ENCODE results near the gene PLA2G12B.

Gene PLA2G12B

GRCh38 chr10:72953687-72954086 lies 919 bp downstream of the PLA2G12B start (continued):
- no peak for TF ChIP-seq ZXDB (tag by site-specific recombination; IDR thresholded peaks at IDR 0.05)
- TF ChIP-seq, protein P1, sequence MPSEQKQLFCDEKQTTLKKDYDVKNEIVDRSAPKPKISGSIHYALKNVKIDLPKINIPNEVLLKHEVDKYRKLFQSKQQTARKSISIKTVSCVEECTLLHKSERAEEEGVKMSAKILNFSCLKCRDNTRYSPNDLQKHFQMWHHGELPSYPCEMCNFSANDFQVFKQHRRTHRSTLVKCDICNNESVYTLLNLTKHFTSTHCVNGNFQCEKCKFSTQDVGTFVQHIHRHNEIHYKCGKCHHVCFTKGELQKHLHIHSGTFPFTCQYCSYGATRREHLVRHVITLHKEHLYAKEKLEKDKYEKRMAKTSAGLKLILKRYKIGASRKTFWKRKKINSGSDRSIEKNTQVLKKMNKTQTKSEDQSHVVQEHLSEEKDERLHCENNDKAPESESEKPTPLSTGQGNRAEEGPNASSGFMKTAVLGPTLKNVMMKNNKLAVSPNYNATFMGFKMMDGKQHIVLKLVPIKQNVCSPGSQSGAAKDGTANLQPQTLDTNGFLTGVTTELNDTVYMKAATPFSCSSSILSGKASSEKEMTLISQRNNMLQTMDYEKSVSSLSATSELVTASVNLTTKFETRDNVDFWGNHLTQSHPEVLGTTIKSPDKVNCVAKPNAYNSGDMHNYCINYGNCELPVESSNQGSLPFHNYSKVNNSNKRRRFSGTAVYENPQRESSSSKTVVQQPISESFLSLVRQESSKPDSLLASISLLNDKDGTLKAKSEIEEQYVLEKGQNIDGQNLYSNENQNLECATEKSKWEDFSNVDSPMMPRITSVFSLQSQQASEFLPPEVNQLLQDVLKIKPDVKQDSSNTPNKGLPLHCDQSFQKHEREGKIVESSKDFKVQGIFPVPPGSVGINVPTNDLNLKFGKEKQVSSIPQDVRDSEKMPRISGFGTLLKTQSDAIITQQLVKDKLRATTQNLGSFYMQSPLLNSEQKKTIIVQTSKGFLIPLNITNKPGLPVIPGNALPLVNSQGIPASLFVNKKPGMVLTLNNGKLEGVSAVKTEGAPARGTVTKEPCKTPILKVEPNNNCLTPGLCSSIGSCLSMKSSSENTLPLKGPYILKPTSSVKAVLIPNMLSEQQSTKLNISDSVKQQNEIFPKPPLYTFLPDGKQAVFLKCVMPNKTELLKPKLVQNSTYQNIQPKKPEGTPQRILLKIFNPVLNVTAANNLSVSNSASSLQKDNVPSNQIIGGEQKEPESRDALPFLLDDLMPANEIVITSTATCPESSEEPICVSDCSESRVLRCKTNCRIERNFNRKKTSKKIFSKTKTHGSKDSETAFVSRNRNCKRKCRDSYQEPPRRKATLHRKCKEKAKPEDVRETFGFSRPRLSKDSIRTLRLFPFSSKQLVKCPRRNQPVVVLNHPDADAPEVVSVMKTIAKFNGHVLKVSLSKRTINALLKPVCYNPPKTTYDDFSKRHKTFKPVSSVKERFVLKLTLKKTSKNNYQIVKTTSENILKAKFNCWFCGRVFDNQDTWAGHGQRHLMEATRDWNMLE (tag by site-specific recombination; conservative IDR thresholded peaks at IDR 0.05; ENCODE audit: low read depth), result no peak
- no peak for TF ChIP-seq ZNF354C (tag by site-specific recombination; IDR thresholded peaks at IDR 0.05; ENCODE audit: borderline replicate concordance, low read depth)
- TF ChIP-seq, protein P2, sequence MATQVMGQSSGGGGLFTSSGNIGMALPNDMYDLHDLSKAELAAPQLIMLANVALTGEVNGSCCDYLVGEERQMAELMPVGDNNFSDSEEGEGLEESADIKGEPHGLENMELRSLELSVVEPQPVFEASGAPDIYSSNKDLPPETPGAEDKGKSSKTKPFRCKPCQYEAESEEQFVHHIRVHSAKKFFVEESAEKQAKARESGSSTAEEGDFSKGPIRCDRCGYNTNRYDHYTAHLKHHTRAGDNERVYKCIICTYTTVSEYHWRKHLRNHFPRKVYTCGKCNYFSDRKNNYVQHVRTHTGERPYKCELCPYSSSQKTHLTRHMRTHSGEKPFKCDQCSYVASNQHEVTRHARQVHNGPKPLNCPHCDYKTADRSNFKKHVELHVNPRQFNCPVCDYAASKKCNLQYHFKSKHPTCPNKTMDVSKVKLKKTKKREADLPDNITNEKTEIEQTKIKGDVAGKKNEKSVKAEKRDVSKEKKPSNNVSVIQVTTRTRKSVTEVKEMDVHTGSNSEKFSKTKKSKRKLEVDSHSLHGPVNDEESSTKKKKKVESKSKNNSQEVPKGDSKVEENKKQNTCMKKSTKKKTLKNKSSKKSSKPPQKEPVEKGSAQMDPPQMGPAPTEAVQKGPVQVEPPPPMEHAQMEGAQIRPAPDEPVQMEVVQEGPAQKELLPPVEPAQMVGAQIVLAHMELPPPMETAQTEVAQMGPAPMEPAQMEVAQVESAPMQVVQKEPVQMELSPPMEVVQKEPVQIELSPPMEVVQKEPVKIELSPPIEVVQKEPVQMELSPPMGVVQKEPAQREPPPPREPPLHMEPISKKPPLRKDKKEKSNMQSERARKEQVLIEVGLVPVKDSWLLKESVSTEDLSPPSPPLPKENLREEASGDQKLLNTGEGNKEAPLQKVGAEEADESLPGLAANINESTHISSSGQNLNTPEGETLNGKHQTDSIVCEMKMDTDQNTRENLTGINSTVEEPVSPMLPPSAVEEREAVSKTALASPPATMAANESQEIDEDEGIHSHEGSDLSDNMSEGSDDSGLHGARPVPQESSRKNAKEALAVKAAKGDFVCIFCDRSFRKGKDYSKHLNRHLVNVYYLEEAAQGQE (tag by site-specific recombination; IDR thresholded peaks at IDR 0.05), result 0 out of 2 replicates have a peak, but pooled peaks have one; percentile 41

DNA sequence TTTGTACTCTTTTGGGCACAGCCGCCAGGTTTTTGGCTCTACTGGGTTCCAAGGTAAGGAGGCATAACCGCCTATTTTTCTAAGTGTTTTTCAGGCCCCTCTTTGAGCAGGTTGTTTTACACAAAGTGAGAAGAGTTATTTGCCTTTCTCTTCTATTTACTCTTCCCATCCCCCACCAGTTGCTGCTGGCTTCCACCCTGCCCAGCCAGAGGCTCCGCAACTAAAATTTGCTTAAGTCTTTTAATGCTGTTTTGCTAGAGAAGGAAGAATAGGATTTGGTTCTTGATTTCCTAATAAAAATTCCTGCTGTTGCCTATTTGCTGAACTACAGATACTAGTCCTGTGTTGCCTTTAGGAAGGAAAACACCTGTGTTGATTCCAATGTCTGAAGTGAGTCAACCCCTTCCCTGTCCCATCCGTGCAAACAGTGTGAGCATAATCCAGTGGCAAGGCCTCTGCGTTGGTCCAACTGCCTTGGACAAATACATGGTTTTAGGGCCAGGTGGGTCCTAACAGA lies 1.9 kb downstream of the PLA2G12B start:
- TF ChIP-seq SCRT2 (tag by site-specific recombination; IDR thresholded peaks at IDR 0.05) (0 out of 2 replicates have a peak, but pooled peaks have one; percentile 22), HOXD13 (CRISPR knock-in tag; IDR thresholded peaks at IDR 0.05; ENCODE audit: borderline replicate concordance) (no peak)
- TF ChIP-seq, protein P3, sequence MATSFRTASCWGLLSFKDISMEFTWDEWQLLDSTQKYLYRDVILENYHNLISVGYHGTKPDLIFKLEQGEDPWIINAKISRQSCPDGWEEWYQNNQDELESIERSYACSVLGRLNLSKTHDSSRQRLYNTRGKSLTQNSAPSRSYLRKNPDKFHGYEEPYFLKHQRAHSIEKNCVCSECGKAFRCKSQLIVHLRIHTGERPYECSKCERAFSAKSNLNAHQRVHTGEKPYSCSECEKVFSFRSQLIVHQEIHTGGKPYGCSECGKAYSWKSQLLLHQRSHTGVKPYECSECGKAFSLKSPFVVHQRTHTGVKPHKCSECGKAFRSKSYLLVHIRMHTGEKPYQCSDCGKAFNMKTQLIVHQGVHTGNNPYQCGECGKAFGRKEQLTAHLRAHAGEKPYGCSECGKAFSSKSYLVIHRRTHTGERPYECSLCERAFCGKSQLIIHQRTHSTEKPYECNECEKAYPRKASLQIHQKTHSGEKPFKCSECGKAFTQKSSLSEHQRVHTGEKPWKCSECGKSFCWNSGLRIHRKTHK (tag by site-specific recombination; IDR thresholded peaks at IDR 0.05), result no peak
- ChIA-PET POLR2A (no interaction called here), CTCF (no interaction called here)
- peaks cover 2% of the 10 kb centered on the region; the same call in 1 of the 2 replicates for H3K4me1 ChIP-seq (ENCODE audit: control insufficient read depth, insufficient read depth, low read length)
- no peaks in the 10 kb centered on the region for H3K9me3 ChIP-seq (ENCODE audit: control insufficient read depth, insufficient read depth, low read depth, low read length)
- no peaks in the 10 kb centered on the region for H3K36me3 ChIP-seq (ENCODE audit: control insufficient read depth in 2 of 2, insufficient read depth in 1 of 2, low read length in 2 of 2)
- H3K27ac ChIP-seq (ENCODE audit: extremely low read depth, low read depth, low read length), result no peak overlapping the region
- no peak overlapping the region for H3K4me3 ChIP-seq (ENCODE audit: low read depth, low read length)

GRCh38 chr10:72952189-72952588 lies 2.4 kb downstream of the PLA2G12B start:
- no peak overlapping the region for H3K27ac ChIP-seq (ENCODE audit: extremely low read depth, low read depth, low read length)
- H3K9me3 ChIP-seq (ENCODE audit: control insufficient read depth, insufficient read depth, low read depth, low read length), result no peaks in the 10 kb centered on the region
- H3K4me3 ChIP-seq (ENCODE audit: low read depth, low read length), result no peak overlapping the region
- ChIA-PET POLR2A (no interaction called here), CTCF (no interaction called here)
- no peaks in the 10 kb centered on the region for H3K36me3 ChIP-seq (ENCODE audit: control insufficient read depth in 2 of 2, insufficient read depth in 1 of 2, low read length in 2 of 2)
- H3K4me1 ChIP-seq (ENCODE audit: control insufficient read depth, insufficient read depth, low read length), result peaks cover 2% of the 10 kb centered on the region; the same call in 1 of the 2 replicates
- TF ChIP-seq KLF8 (tag by site-specific recombination; IDR thresholded peaks at IDR 0.05) (no peak), ZNF280C (tag by site-specific recombination; IDR thresholded peaks at IDR 0.05) (no peak), ZNF19 (tag by site-specific recombination; IDR thresholded peaks at IDR 0.05; ENCODE audit: low read depth) (no peak), AEBP2 (tag by site-specific recombination; IDR thresholded peaks at IDR 0.05; ENCODE audit: borderline replicate concordance) (no peak), ZBTB48 (tag by site-specific recombination; IDR thresholded peaks at IDR 0.05) (no peak), TRIM28 (IDR thresholded peaks at IDR 0.05; ENCODE audit: borderline replicate concordance, low read length) (no peak), ZNF843 (tag by site-specific recombination; IDR thresholded peaks at IDR 0.05) (no peak), ZNF175 (tag by site-specific recombination; IDR thresholded peaks at IDR 0.05) (no peak)
- TF ChIP-seq, protein P4, sequence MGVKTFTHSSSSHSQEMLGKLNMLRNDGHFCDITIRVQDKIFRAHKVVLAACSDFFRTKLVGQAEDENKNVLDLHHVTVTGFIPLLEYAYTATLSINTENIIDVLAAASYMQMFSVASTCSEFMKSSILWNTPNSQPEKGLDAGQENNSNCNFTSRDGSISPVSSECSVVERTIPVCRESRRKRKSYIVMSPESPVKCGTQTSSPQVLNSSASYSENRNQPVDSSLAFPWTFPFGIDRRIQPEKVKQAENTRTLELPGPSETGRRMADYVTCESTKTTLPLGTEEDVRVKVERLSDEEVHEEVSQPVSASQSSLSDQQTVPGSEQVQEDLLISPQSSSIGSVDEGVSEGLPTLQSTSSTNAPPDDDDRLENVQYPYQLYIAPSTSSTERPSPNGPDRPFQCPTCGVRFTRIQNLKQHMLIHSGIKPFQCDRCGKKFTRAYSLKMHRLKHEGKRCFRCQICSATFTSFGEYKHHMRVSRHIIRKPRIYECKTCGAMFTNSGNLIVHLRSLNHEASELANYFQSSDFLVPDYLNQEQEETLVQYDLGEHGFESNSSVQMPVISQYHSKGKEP (tag by site-specific recombination; IDR thresholded peaks at IDR 0.05), result no peak
